ENCODE results near the gene USO1. TPM values are rescaled to one million over a fixed set of nuclear protein-coding genes. Genes with fewer than 3 reads are reported as not detected.

The USO1 gene
- total and polyA plus RNA-seq, 2 of the 13 experiments (the other 11 are each of a cell fraction or from before 2014, with no cell fraction given) = 52.2 to 87.7 TPM

GRCh38 chr4:75702919-75703411, 21.4 kb upstream of the USO1 start (continued):
- TF ChIP-seq ELK4 (CRISPR knock-in tag; IDR thresholded peaks at IDR 0.05; ENCODE audit: borderline replicate concordance) (no peak), HNRNPUL1 (IDR thresholded peaks at IDR 0.05; ENCODE audit: low read depth, low read length) (no peak), ZNF18 (CRISPR knock-in tag; IDR thresholded peaks at IDR 0.05; ENCODE audit: insufficient replicate concordance) (no peak), ZMYM4 (CRISPR knock-in tag; IDR thresholded peaks at IDR 0.05) (peak; percentile 74), POLR2A (IDR thresholded peaks at IDR 0.05; ENCODE audit: insufficient read depth in 1 of 2, low read depth in 2 of 2, low read length in 2 of 2) (peak; percentile 61 to 84), ZNF510 (CRISPR knock-in tag; IDR thresholded peaks at IDR 0.05; ENCODE audit: low read depth) (no peak), ZFP82 (CRISPR knock-in tag; IDR thresholded peaks at IDR 0.05; ENCODE audit: borderline replicate concordance) (no peak), PLSCR1 (CRISPR knock-in tag; IDR thresholded peaks at IDR 0.05; ENCODE audit: borderline replicate concordance) (no peak), TBX2 (CRISPR knock-in tag; IDR thresholded peaks at IDR 0.05; ENCODE audit: borderline replicate concordance) (peak; percentile 65), BCLAF1 (IDR thresholded peaks at IDR 0.05) (no peak), CENPBD1 (CRISPR knock-in tag; IDR thresholded peaks at IDR 0.05; ENCODE audit: borderline replicate concordance, low read depth) (no peak), ZBTB37 (CRISPR knock-in tag; IDR thresholded peaks at IDR 0.05) (no peak), TMF1 (CRISPR knock-in tag; IDR thresholded peaks at IDR 0.05; ENCODE audit: low read depth) (no peak), HNF4G (IDR thresholded peaks at IDR 0.05; ENCODE audit: borderline replicate concordance, low read depth, low read length) (peak; percentile 44; the same call in 1 of the 2 replicates), HNF4G (CRISPR knock-in tag; IDR thresholded peaks at IDR 0.05; ENCODE audit: borderline replicate concordance, low read depth) (no peak), KMT2B (CRISPR knock-in tag; IDR thresholded peaks at IDR 0.05) (no peak), HINFP (CRISPR knock-in tag; IDR thresholded peaks at IDR 0.05; ENCODE audit: low read depth) (no peak), PAWR (CRISPR knock-in tag; IDR thresholded peaks at IDR 0.05; ENCODE audit: borderline replicate concordance) (no peak), ZNF34 (CRISPR knock-in tag; IDR thresholded peaks at IDR 0.05; ENCODE audit: borderline replicate concordance) (no peak), HNRNPLL (IDR thresholded peaks at IDR 0.05; ENCODE audit: low read depth, low read length, poor library complexity, severe bottlenecking) (no peak)
